Measurements from ENCODE around the gene CLEC2L. TPM values are rescaled to one million over a fixed set of nuclear protein-coding genes. Genes with fewer than 3 reads are reported as not detected.

The CLEC2L gene
- total RNA-seq, 5 donors from 2014 or later (not counting 1 experiment from before 2014, with no cell fraction given) = not detected

DNA sequence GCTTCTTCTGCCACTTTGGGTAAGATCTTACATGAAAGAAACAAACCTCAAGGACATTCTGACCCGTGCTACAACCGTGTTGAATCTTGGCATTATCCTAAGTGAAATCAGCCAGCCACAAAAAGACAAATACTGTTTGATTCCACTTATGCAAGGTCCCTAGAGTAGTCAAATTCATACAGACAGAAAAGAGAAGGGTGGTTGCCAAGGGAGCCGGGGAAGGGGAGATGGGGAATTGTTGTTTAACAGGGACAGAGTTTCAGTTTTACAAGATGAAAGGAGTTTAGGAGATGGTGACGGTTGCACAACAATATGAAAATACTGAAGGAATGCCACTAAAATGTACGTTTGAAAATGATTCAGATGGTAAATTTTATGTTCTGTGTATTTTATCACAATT, 12.2 kb upstream of the CLEC2L start:
- POLR2A ChIA-PET = no interaction called here
- CTCF ChIA-PET = interaction anchor here in 1 of 2 donors (1.3 kb wide), 1 partner anchor 11 kb away, joined by 5 read pairs; no protein-coding TSS in a partner anchor

DNA sequence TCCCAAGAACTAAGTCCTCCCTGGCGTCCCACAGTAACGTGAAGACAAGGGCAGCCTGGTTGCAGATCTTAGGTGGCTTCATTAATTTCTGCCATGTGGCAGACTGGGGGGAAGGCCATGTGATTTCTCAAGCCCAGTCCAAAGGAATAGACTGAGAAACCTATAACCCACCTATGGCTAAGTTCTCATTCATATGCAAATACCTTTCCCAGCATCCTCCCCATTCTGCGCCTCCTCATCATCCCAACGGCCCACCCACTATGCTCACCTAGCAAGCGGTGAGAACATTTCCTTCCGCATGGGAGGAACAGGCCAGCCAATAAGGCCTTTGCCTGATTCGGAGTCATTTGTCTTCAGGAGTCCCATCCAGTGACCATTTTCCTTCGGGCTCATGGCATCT, 8.2 kb upstream of the CLEC2L start:
- ChIA-PET CTCF (no interaction called here), POLR2A (no interaction called here)
- no peaks in the 10 kb centered on the region for H3K9me3 Mint-ChIP-seq
- no peak overlapping the region for H3K4me3 ChIP-seq (ENCODE audit: control insufficient read depth in 1 of 2, extremely low read depth in 1 of 2, low read length in 1 of 2)
- H3K4me3 Mint-ChIP-seq = no peak overlapping the region
- no peaks in the 10 kb centered on the region for H3K9me3 ChIP-seq
- WGBS (ENCODE audit: insufficient coverage) = 97% methylated on average over 5 of the region's 8 CpGs
- ATAC-seq (replicated peaks in 1 of 4) = no peak
- no peak overlapping the region for H3K27ac ChIP-seq (ENCODE audit: low read length)
- H3K36me3 ChIP-seq (ENCODE audit: control insufficient read depth in 2 of 2, extremely low read depth in 1 of 2, insufficient read depth in 1 of 2, low read length in 1 of 2) = no peaks in the 10 kb centered on the region
- peaks cover 0 to 5% of the 10 kb centered on the region in 2 experiments for H3K27me3 ChIP-seq (replicated peaks in 1 of 2; ENCODE audit: control insufficient read depth in 2 of 2, extremely low read depth in 1 of 2, insufficient read depth in 2 of 2, low read length in 1 of 2)
- H3K4me1 ChIP-seq (ENCODE audit: control insufficient read depth in 1 of 2, extremely low read depth in 1 of 2, insufficient read depth in 2 of 2, low read length in 2 of 2) = no peaks in the 10 kb centered on the region
- no peaks in the 10 kb centered on the region for H3K4me1 Mint-ChIP-seq
- H3K27ac Mint-ChIP-seq = no peak overlapping the region
- DNase-seq = no peak
- no peaks in the 10 kb centered on the region for H3K36me3 Mint-ChIP-seq
- H3K27me3 Mint-ChIP-seq = peaks cover 3 to 7% of the 10 kb centered on the region in 2 donors

More for the DNA sequence above, 12.2 kb upstream of the CLEC2L start:
- H3K27me3 ChIP-seq (replicated peaks in 1 of 2; ENCODE audit: control insufficient read depth in 2 of 2, extremely low read depth in 1 of 2, insufficient read depth in 2 of 2, low read length in 1 of 2) = peaks cover 0 to 2% of the 10 kb centered on the region in 2 experiments
- no peak for ATAC-seq (replicated peaks in 1 of 4)
- Mint-ChIP-seq H3K27ac (no peak overlapping the region), H3K4me3 (no peak overlapping the region), H3K9me3 (no peaks in the 10 kb centered on the region), H3K27me3 (peaks cover 2 to 3% of the 10 kb centered on the region in 2 donors), H3K4me1 (no peaks in the 10 kb centered on the region), H3K36me3 (no peaks in the 10 kb centered on the region)
- H3K4me3 ChIP-seq (ENCODE audit: control insufficient read depth in 1 of 2, extremely low read depth in 1 of 2, low read length in 1 of 2) = no peak overlapping the region
- H3K9me3 ChIP-seq = no peaks in the 10 kb centered on the region
- no peak for DNase-seq
- H3K4me1 ChIP-seq (ENCODE audit: control insufficient read depth in 1 of 2, extremely low read depth in 1 of 2, insufficient read depth in 2 of 2, low read length in 2 of 2) = no peaks in the 10 kb centered on the region
- WGBS (ENCODE audit: insufficient coverage) = 92% methylated on average over 2 of the region's 5 CpGs
- H3K27ac ChIP-seq (ENCODE audit: low read length) = no peak overlapping the region
- no peaks in the 10 kb centered on the region for H3K36me3 ChIP-seq (ENCODE audit: control insufficient read depth in 2 of 2, extremely low read depth in 1 of 2, insufficient read depth in 1 of 2, low read length in 1 of 2)

DNA sequence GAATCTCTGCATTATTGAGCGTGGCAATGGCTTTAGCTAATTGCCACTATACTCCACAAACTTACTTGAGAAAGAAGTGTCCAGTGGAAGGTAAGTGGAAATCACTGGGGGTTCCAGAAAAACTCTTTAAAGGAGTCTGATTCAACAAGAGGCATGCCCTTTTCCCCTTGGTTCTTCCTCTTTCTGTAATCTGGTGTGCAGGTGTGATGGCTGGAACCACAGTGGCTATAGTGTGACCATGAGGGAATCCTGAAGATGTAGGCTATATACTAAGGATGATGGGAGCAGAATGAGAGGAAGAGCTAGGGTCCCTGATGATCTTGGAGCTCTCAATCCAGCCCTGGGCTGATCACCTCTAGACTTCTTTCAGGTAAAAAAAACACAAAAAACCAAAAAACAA, 2.0 kb upstream of the CLEC2L start:
- Histone ChIP-seq H3K27ac (ENCODE audit: low read length) (no peak overlapping the region), H3K4me1 (ENCODE audit: control insufficient read depth in 1 of 2, extremely low read depth in 1 of 2, insufficient read depth in 2 of 2, low read length in 2 of 2) (peaks cover 0 to 6% of the 10 kb centered on the region in 2 experiments), H3K4me3 (ENCODE audit: control insufficient read depth in 1 of 2, extremely low read depth in 1 of 2, low read length in 1 of 2) (no peak overlapping the region), H3K27me3 (replicated peaks in 1 of 2; ENCODE audit: control insufficient read depth in 2 of 2, extremely low read depth in 1 of 2, insufficient read depth in 2 of 2, low read length in 1 of 2) (peaks cover 5 to 41% of the 10 kb centered on the region in 2 experiments), H3K36me3 (ENCODE audit: control insufficient read depth in 2 of 2, extremely low read depth in 1 of 2, insufficient read depth in 1 of 2, low read length in 1 of 2) (no peaks in the 10 kb centered on the region), H3K9me3 (no peaks in the 10 kb centered on the region)
- Mint-ChIP-seq H3K27ac (no peak overlapping the region), H3K36me3 (no peaks in the 10 kb centered on the region), H3K4me1 (peaks cover 0 to 11% (median 4%) of the 10 kb centered on the region in 3 donors), H3K4me3 (peak overlapping the region in 1 of 3 donors; percentile 41), H3K9me3 (no peaks in the 10 kb centered on the region), H3K27me3 (peaks cover 29 to 49% of the 10 kb centered on the region in 2 donors)
- WGBS (ENCODE audit: insufficient coverage) = no CpG with 5 or more reads among the region's 1 CpG
- ChIA-PET CTCF (no interaction called here), POLR2A (no interaction called here)
- no peak for DNase-seq
- ATAC-seq (replicated peaks in 1 of 4) = no peak

DNA sequence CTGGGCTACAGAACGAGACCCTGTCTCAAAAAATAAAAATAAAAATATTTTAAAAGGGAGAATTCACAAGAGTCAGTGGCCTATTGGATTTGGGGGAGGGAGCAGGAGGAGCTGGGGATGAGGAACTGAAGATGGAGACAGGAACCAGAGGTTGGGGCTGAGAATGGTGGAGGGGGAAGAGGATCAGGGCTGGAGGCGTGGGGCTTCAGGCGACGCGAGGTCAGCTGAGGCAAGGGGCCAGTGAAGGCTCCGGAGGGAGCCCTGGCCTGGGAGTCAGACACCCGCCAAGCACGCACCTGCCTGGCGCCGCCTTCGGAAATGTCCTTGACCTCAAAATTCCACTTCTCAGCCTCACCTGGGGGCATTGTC, 671 bp upstream of the CLEC2L start:
- H3K27ac Mint-ChIP-seq = no peak overlapping the region

DNA sequence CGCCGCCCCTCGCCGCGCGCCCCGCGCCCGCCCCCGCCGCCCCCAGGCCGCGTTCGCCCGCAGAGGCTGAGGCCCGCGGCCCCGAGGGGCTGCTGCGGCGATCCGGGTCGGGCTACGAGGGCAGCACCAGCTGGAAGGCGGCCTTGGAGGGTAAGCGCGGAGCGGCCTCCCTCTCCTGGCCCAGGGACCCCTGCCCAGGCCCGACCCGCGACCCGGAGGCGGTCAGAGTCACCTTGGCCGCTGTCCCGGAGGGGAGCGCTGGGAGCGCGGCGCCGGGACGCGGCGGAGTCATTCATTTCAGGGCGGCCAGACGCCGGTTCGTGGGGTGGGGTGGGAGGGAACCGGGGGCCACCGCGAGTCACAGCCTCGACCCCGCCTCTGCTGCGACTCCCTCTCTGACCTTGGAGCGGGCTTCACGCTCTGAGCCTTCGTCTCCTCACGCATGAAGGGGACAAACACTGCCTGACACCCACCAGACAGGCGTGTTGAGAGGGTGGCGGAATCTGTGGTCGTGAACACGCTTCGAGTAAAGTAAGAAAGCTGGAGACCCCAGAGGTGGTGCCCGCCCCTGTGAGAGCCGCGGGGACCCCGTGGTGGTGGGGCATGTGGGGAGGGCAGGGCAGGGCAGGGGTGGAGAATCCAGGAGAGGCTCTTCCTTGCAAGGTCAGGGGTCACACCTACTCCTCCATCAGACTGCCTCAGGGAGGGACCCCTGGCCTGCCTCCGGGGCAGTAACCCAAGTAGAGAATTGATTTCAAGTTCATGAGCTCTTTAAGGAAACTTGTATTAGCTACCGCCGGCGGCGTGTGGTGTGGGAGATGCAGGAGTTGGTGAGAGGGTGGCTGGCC, 707 bp downstream of the CLEC2L start:
- no peak overlapping the region for H3K27ac ChIP-seq (ENCODE audit: low read length)
- 29% methylated on average over 57 of the region's 70 CpGs for WGBS (ENCODE audit: insufficient coverage)
- Mint-ChIP-seq H3K36me3 (no peaks in the 10 kb centered on the region), H3K4me1 (peaks cover 5 to 16% (median 10%) of the 10 kb centered on the region in 3 donors), H3K4me3 (peak overlapping the region in 1 of 3 donors; percentile 22), H3K27me3 (peaks cover 35 to 51% of the 10 kb centered on the region in 2 donors), H3K9me3 (no peaks in the 10 kb centered on the region), H3K27ac (no peak overlapping the region)
- peaks cover 5 to 46% of the 10 kb centered on the region in 2 experiments for H3K27me3 ChIP-seq (replicated peaks in 1 of 2; ENCODE audit: control insufficient read depth in 2 of 2, extremely low read depth in 1 of 2, insufficient read depth in 2 of 2, low read length in 1 of 2)
- H3K4me3 ChIP-seq (ENCODE audit: control insufficient read depth in 1 of 2, extremely low read depth in 1 of 2, low read length in 1 of 2) = no peak overlapping the region
- no peaks in the 10 kb centered on the region for H3K9me3 ChIP-seq
- DNase-seq (no peak), ATAC-seq (replicated peaks in 1 of 4) (no peak)
- peaks cover 0 to 8% of the 10 kb centered on the region in 2 experiments for H3K4me1 ChIP-seq (ENCODE audit: control insufficient read depth in 1 of 2, extremely low read depth in 1 of 2, insufficient read depth in 2 of 2, low read length in 2 of 2)
- POLR2A ChIA-PET = no interaction called here
- CTCF ChIA-PET = interaction anchor here in 1 of 2 donors (0.6 kb wide), 1 partner anchor 593 kb away, joined by 5 read pairs; no protein-coding TSS in a partner anchor
- H3K36me3 ChIP-seq (ENCODE audit: control insufficient read depth in 2 of 2, extremely low read depth in 1 of 2, insufficient read depth in 1 of 2, low read length in 1 of 2) = no peaks in the 10 kb centered on the region

More for the DNA sequence above, 671 bp upstream of the CLEC2L start:
- H3K9me3 Mint-ChIP-seq = no peaks in the 10 kb centered on the region
- H3K27ac ChIP-seq (ENCODE audit: low read length) = no peak overlapping the region
- peaks cover 0 to 8% of the 10 kb centered on the region in 2 experiments for H3K4me1 ChIP-seq (ENCODE audit: control insufficient read depth in 1 of 2, extremely low read depth in 1 of 2, insufficient read depth in 2 of 2, low read length in 2 of 2)
- ATAC-seq (replicated peaks in 1 of 4) (no peak), DNase-seq (no peak)
- no peaks in the 10 kb centered on the region for H3K36me3 Mint-ChIP-seq
- CTCF ChIA-PET = no interaction called here
- H3K27me3 ChIP-seq (replicated peaks in 1 of 2; ENCODE audit: control insufficient read depth in 2 of 2, extremely low read depth in 1 of 2, insufficient read depth in 2 of 2, low read length in 1 of 2) = peaks cover 5 to 46% of the 10 kb centered on the region in 2 experiments
- H3K4me1 Mint-ChIP-seq = peaks cover 5 to 16% (median 10%) of the 10 kb centered on the region in 3 donors
- POLR2A ChIA-PET = no interaction called here
- H3K4me3 Mint-ChIP-seq = peak overlapping the region in 1 of 3 donors; percentile 48
- no peaks in the 10 kb centered on the region for H3K9me3 ChIP-seq
- no peak overlapping the region for H3K4me3 ChIP-seq (ENCODE audit: control insufficient read depth in 1 of 2, extremely low read depth in 1 of 2, low read length in 1 of 2)
- WGBS (ENCODE audit: insufficient coverage) = 33% methylated on average over 6 of the region's 11 CpGs
- H3K27me3 Mint-ChIP-seq = peaks cover 29 to 54% of the 10 kb centered on the region in 2 donors
- H3K36me3 ChIP-seq (ENCODE audit: control insufficient read depth in 2 of 2, extremely low read depth in 1 of 2, insufficient read depth in 1 of 2, low read length in 1 of 2) = no peaks in the 10 kb centered on the region

DNA sequence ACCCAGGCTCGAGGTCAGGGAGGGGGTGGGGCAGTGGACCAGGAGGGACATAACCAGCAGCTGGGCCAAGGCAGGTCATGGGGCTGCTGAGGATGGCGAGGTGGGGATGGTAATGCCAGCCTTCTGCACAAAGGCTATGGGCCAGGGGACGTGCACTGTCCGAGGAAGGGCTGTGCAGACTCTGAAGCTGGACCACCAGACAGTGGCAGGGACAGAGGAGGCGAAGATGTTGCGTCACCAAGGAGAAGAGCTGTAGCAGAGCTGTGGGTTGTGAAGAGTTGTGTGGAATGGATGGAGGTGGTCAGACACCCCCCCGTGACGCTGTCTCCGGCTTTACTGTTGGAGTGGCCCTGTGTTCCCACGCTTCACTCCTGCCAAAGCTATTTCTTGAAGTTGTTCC, 1.8 kb downstream of the CLEC2L start:
- Histone ChIP-seq H3K36me3 (ENCODE audit: control insufficient read depth in 2 of 2, extremely low read depth in 1 of 2, insufficient read depth in 1 of 2, low read length in 1 of 2) (no peaks in the 10 kb centered on the region), H3K4me1 (ENCODE audit: control insufficient read depth in 1 of 2, extremely low read depth in 1 of 2, insufficient read depth in 2 of 2, low read length in 2 of 2) (peaks cover 0 to 8% of the 10 kb centered on the region in 2 experiments), H3K27ac (ENCODE audit: low read length) (no peak overlapping the region), H3K9me3 (no peaks in the 10 kb centered on the region), H3K27me3 (replicated peaks in 1 of 2; ENCODE audit: control insufficient read depth in 2 of 2, extremely low read depth in 1 of 2, insufficient read depth in 2 of 2, low read length in 1 of 2) (peaks cover 5 to 46% of the 10 kb centered on the region in 2 experiments), H3K4me3 (ENCODE audit: control insufficient read depth in 1 of 2, extremely low read depth in 1 of 2, low read length in 1 of 2) (no peak overlapping the region)
- Mint-ChIP-seq H3K9me3 (no peaks in the 10 kb centered on the region), H3K27ac (no peak overlapping the region), H3K36me3 (no peaks in the 10 kb centered on the region), H3K4me1 (peaks cover 5 to 16% (median 10%) of the 10 kb centered on the region in 3 donors), H3K4me3 (peak overlapping the region in 1 of 3 donors; percentile 22), H3K27me3 (peaks cover 35 to 51% of the 10 kb centered on the region in 2 donors)
- POLR2A ChIA-PET = no interaction called here
- DNase-seq (no peak), ATAC-seq (replicated peaks in 1 of 4) (no peak)
- CTCF ChIA-PET = no interaction called here
- 83% methylated on average over 8 of the region's 10 CpGs for WGBS (ENCODE audit: insufficient coverage)

Data from T-cell (primary cell).